GM19035 (cell line): Measurements from ENCODE around the gene PSMC6.

Experiments used
- ATAC-seq: cut with Tn5 transposase; IDR thresholded peaks from one replicate; pipeline ENCODE4 v1.9.1; 2021; ENCODE audit not compliant: unreplicated experiment

The PSMC6 gene

DNA sequence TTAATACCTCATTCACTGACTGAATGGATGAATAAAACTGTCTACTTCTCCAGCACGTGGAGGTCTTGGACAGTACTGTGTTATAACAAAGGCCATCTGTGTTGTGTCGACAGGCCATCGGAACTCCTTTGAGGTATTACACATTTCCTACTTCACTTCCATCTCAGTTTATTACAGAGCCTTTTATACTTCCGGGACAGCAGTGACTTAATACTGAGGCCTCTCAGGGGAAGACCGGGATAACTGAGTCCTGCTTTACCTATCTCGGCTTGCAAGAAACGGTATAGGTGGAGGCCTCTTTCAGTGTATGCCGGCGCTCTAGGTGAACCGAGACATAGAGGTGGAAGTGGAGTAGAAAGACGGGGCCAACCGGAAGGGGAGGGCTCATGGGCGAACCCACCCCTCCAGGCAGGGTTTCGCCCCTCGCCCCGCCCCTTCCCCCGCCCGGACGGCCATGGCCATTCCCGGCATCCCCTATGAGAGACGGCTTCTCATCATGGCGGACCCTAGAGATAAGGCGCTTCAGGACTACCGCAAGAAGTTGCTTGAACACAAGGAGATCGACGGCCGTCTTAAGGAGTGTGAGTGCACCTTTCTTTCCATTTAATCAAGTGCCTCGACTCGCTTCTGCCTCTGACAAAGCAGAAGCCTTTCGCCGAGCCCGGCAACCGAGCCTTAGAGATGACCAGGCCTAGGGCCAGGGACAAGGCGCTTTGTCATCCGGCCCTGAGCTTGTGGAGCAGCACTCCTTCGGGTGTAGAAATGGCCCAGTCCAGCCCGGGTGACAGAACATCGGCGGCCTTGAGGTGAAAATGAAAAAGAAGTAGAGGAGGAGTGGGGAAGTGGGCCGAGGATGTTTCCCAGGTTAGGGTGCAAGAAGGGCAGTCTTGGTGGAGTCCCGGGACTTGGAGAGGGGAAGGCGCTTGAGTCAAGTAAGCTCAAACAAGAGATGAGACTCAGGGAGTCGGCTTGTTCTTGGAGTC is at the start of gene PSMC6:
Gene PSMC6, plus strand, starts transcription at position 477 of the 983 bp plus-strand sequence. Its CDS starts 20 bp downstream, at position 497.
- ATAC-seq, result peak; percentile 98

DNA sequence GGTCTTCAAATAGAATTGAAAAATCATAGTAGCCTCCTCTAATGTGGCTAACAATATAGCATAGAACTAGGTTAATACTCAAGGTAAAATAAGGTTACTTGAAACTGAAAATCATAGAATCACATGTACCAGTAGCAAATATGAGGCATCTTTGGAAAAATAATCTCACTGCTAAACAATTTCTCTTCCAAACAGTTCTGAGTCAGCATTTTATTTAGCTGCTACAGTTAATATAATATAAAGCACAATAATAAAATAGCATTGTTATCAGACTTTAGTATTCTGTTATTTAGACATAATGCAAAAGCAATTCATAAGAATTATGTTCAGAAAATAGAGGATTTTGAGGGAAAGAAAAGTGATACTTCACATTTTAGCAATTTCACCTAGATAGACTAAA is 46.7 kb upstream of the PSMC6 start:
- no peak for ATAC-seq

DNA sequence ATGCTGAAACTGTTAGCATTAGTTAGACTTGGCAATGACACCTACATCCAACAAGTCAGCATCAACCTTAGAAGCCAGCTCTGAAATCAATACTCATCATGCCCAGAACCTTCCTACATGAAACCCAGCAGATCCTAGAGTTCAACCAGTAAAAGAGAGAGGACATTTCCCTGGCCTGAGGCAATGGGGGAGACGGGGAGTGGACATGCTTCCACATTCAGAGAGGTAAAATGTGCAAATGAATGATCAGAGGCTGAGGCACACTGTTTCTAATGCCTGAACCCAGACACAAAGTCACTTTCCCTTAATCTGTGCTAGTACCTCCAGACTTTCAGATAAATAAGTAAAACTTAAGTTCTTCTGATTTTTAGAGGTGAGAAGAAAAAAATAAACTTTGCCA is 46.2 kb upstream of the PSMC6 start:
- no peak for ATAC-seq

DNA sequence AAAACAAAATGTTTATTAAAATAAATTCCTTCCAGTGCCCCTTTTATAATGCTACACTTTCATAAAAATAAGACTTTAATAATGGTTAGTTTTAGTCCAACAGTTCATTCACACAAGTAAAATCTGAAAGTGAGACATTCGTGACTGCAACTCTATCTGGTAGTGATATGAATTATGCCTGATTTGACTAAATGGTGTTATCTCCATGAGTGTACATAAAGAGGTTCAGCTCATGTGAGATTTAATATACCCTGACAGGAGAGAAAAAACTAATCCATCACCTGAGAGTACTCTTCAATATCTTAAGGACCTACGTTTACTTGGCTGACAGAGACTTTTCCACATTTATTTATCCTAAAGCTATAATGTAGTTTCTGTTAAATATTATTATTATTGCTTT is 45.7 kb upstream of the PSMC6 start:
- ATAC-seq, result no peak

DNA sequence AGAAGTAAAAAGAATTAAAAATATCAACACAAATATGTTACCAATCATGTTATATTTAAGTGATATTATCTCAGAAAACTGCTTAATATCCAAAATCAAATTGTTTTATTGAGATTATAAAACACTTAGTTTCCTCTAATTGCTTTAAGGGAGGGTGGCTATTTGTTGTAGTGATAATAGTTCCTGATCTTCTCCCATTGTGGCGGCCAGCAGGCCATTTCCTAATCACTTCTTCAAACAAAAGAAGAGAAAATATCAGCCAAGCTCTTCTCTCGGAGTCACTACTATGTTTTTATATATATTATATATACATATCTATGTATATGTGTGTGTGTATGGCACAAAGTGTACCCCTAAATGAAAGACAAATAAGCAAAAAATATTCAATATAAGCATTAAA is 43.1 kb upstream of the PSMC6 start:
- no peak for ATAC-seq

DNA sequence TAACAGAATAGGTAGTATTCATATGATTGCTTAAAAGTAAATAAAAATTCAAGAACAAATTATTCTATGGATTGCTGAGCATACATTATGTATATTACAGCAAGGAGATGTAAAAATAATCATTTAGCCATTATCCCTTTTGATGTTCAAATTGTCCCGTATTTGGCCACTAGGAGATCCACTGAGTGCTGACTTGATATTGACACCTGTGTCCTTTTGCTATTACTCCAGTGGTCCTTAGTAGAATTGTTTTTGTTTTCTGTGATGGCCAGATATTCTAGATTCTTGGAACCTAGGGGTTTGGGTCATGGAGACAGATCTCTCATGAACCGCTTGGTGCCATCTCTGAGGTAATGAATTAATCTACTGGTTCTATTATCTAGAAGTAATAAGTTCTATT is 28.4 kb upstream of the PSMC6 start:
- ATAC-seq, result no peak

DNA sequence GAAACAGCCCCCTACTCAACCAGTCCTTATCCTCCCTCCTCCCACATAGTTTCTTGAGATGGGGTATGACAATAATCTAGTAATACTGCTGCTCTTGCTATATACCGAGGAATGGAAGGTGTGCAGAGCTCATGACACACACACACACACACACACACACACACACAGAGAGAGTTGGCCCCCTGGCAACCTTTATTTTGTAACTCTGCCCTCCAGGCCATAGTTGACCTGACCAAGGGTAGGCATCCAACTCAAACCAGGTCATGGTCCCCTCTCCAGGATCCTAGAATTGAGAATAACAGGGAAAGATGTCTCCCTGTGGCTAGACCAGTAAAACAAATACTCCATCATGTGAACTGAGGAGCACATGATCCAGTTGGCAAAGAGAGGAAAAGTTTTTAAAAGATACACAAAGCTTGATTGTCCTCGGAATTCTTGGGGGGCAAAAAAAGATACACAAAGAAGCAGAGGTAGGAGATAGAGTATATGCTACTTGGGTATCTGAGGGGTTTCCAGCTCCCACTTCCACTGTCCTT is 22.9 kb upstream of the PSMC6 start:
- no peak for ATAC-seq

DNA sequence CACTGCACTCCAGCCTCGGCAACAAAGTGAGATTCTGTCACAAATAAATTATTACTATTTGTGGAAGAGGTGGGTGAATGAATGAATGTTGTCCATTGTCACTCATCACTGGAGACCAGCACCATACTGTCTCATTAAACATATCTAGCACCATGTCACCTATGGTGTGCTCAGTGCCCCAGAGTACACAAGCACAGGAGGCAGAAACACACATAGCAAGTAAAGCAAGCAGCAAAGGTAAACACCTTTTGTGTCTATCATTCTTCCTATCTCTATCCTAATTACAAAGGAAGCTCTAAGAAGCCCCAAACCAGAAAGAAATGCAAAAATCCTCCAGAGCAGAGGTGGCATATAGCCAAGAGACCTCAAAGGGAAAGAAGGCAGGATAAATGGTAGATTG is 20.8 kb upstream of the PSMC6 start:
- no peak for ATAC-seq

DNA sequence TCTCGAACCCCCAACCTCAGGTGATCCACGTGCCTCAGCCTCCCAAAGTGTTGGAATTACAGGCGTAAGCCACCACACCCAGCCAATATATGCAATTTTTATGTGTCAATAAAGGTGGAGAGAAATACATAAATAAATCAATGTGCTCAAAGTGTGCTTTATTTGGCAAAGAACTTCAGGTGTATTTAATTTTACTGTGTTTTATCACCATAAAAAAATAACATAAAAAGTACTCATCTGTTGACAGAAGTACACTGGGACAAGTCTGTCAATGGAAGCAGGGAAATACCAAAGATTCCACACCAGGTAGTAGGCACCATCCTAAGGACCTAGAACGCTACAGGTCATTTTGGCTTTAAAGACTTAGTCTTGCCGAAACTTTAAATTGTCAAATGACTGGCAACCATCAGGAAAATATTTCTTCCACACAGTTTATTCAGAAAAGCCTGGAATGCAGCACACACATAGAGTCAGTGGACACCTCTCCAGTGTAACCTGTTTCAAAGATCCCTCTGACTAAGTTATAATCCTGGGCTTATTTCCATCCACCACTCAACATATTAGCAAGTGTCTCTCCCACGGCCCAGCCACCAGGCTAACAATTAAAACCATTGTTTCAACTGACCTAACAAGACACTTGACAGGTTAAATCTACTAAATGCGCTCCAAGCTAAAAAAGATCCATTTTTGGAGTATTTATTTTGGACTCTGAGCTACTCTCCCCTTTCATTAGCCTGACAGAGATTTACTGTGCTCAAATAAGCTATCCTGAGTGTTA is 15.8 kb upstream of the PSMC6 start:
- ATAC-seq, result no peak

DNA sequence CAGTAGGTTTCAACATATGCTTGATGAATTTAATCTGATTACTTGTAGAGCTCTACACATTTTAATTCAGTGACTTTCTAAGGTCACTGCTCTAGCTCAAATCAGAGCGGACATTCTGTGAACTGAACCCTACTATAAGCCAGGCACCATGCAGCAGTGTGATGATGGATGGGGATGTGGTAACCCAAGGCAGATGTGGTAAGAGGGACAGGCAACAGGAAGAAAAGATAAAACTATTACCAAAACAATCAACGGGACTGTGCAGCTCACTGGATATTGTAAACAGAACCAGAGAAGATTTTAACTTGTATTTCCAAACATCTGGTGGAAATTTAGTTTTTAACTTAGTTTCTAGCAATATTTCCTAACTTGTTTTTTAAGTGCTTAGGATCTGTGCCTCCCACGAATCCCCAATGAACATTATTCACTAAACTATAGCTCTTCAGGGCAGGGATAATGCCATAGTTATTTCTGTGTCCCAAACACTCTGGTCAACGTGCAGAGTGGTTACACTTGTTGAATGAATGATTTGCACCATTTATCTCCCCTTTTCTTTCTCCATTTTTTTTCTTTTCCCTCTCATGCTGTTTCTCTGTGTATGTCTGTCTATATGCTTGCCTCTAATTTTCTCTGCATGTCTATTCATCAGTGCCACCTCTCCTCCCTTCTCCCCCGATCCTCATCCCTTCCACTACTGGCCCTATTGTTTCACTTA is 14.6 kb upstream of the PSMC6 start:
- ATAC-seq, result no peak

DNA sequence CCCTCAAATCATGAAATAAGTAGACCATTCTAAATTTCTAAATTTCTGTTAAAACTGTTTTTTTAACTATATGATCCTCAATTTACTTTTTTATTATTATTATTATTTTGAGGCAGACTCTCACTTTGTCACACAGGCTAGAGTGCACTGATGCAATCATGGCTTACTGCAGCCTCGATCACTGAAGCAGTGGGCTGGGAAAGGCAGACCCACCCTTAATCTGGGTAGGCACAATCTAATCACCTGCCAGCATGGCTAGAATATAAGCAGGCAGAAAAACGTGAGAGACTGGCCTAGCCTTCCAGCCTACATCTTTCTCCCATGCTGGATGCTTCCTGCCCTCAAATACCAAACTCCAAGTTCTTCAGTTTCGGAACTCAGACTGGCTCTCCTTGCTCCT is 14.0 kb upstream of the PSMC6 start:
- ATAC-seq, result no peak

DNA sequence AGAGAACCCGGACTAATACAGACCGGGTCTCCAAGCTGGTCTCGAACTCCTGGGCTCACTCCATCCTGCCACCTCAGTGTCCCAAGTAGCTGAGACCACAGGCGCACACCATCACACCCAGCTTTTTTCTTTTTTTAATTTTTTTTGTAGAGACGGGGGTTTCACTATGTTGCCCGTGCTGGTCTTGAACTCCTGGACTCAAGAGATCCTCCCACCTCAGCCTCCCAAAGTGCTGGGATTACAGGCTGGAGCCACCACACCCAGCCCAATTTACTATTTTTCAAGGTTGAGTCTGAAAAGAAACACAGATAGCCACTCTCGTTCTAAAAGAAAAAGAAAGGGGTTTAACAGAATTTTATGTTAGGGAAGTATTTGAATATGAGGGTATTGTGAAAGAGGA is 13.5 kb upstream of the PSMC6 start:
- no peak for ATAC-seq

DNA sequence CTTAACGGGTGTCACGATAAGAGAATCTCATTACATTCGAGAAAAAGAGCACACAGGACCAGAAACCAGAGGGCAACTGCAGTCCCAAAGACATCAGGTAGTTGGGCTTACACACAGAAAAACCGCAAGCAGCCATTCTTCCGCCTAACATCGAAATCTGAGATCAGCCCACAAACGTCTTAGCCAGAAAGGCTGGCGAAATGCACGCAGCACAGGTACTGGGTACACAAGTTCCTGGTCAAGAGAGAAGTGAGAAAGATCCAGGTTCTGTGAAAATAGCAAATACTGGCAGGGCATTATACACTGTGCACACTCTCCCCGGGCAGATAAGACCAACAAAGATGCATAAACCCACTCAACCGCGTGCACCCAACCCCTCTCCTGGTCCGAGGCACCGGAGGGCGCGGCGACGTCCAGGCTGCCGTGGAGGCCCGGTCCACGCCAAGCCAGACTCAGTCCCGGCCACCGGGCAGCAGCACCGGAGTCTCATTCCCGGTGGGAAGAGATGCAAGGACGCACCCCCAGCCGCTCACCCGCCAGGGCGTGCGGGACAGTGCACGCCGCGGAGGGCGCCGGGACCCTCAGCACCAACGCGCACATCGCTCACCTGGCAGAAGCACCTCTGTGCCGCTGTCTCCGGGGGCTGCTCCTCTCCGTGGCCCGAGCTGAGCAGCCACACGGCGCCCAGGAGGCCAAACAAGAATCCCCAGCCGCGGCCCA is 12.1 kb upstream of the PSMC6 start:
- peak; percentile 49 for ATAC-seq

DNA sequence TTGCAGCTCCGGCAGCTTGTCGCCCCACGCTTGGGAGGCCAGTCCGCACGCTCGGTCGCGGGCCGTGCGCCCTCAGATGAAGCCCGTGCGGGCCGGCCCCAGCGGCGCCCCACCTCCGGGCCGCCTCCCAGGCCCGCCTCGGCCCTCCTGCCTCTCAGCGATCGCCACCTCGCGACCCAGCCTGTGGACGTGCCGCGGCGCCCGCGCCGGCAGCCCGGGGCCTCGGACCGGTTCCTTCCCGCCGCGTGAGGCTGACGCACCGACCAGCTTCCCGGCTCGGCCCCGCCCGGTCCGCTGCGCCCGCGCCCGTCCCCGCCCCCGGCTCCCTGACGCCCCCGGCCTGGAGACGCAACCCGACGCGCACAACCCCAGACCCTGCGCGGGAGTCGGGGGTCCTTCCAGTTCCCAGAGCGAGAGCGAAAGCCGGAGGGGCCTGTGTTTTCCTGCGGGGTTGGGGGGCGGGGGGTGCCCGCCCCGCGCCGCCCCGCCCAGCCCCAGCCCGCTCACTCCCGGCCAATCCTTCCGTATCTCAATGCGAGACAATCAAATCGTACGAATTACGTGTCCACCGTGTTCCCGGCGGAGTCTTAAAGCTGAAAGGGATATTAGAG is 11.4 kb upstream of the PSMC6 start, which contains the start of gene ERO1A:
Gene ERO1A, minus strand, starts transcription at position 78 of the 611 bp plus-strand sequence. Its CDS starts 77 bp downstream, at position 1.
- ATAC-seq, result peak; percentile 73

DNA sequence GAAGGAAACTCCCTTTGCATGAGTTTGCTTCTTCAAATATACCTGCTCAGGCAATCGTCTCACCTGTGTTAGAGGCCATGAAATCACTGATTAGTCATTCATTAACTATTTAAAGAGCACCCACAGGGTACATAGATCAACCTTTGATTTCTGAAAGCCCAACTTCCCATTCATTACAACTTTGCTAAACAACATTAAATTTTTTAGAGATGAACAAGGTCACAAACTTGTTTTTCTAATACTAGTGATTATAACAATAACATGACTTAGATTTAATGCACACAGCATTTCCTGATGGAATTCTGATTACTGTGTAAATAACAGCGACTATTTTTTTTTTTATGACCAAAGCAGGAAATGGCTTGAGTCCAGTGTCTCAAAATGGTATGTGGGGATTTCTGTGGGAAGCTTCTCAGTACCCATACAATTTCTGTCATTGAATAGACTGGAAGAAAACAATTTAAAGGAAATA is 6.3 kb upstream of the PSMC6 start:
- no peak for ATAC-seq

DNA sequence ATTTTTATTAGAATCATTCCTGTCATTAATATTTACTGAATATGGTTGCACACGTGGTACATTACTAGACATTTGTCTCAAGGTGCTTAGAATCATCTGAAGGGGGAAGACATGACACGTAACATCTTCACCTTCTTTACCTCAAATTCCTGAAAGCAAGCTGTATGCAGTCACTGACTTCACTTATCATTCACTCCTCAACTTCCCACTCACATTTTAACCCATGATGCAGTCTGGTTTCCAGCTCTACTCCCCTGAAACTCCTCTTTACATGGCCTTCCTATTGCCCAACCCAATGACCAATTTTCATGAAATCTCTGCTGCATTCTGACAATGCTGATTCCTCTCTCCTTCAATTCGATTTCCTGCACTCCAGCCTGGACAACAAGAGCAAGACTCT is 5.8 kb upstream of the PSMC6 start:
- ATAC-seq, result no peak

DNA sequence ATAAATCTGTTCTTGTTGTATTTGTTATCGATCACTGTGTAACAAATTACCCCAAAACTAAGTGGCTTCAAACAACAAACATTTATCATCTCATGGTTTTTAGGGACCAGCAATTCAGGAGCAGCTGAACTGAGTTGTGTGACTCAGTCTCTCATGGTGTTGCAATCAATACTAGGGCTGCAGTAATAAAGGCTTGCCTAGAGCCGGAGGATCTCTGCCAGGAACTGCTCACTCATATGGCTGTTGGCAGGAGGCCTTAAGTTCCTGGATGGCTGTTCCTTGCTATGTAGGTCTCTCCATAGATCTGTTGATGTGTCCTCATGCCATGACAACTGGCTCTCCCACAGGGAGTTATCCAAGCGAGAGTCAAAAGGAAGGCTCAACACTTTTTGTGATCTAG is 3.8 kb upstream of the PSMC6 start:
- ATAC-seq, result no peak

DNA sequence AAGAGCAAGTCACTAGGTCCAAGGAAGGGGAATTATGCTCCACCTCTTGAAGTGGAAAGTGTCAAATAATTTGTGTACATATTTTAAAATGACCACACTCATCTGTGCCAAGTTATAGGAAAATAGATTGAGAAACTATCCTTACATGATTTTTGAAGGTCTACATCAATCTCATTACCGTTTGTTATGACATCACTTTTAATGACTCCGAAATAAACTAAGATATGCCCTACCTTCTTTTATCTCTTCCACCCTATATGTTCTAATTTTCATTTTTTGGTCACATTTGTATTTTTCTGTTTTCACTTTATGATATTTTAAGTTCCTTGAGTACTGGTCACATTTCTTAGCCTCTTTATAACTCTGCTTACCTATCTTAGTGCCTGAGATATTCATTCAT is 3.3 kb upstream of the PSMC6 start:
- no peak for ATAC-seq

DNA sequence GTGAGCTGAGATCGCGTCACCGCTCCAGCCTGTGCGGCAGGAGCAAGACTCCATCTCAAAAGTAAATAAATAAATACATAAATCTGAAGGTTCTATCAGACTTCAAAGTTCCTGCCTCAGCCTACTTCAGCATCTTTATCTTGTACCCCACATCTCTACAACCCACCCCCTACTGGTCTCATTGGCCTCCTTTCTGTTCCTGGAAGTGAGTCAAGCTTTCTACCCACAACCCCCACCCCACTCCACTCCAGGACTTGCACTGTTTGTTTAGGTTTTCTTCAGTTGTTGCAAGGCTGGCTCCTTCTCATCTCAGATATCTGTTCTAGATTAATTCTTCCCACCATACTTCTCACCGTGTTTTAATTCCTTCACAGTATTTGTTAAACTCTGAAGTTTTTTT is 714 bp upstream of the PSMC6 start:
- no peak for ATAC-seq

DNA sequence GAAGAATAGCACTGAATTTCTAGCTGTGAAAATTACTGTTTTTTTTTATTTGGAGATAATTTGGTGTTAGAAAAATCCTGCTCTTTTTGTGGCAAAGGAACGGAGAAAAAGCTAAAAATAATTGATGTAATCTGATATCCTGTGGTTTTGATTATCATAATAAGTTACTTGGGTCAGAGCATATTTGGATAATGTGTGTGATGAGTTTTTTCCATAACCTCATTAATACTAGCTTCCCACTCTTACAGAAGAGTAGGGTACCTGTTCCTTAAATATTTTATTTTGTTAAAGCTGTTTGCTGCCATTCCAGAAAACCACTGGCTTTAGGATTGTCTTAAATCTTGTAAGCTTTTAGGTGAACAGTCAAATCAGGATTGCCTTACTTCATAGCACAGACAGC is 4.7 kb downstream of the PSMC6 start:
- no peak for ATAC-seq
